HCT116 (cell line): ENCODE data around the gene TP53AIP1. TPM values are rescaled to one million over a fixed set of nuclear protein-coding genes. Genes with fewer than 3 reads are reported as not detected.

ENCODE experiments used
- ATAC-seq: fragments of 200-7000 bp; cut with Tn5 transposase; 2 replicates; pipeline ENCODE4 v1.9.1; 2020; ENCODE audit warnings: mild to moderate bottlenecking, moderate library complexity
- BruUV-seq: library from RNA; stranded (reverse); fragments of 400-500 nt; replicated peaks from 2 replicates; lab custom pipeline; 2021; lab: Mats Ljungman, UMichigan
- CTCF ChIA-PET: fragments of 300-600 bp; sonication (Branson Sonifier 250); formaldehyde crosslinking; loops from one replicate; lab custom pipeline; 2021; ENCODE audit warnings: antibody characterized with exemption; lab: Charles Lee
- POLR2A ChIA-PET: fragments of 300-600, 350-600 bp; sonication (Branson Sonifier 250); formaldehyde crosslinking; loops from one replicate; lab custom pipeline; 2021; ENCODE audit warnings: antibody characterized with exemption; lab: Charles Lee
- RAD21 ChIA-PET, 2 experiments: fragments of 300-600 bp; sonication (Branson Sonifier 250); formaldehyde crosslinking; loops; one replicate each; lab custom pipeline; 2023; ENCODE audit warnings: low total read pairs in 2 of 2; ENCODE audit not compliant: uncharacterized antibody in 2 of 2, unreplicated experiment in 2 of 2, low non-redundant PET in 1 of 2; lab: Charles Lee
- DNase-seq: peaks from one replicate; pipeline ENCODE4 v3.0.0-alpha.2; 2010; ENCODE audit warnings: low read depth, low spot score
- H2AFZ ChIP-seq: fragments of 200-600 bp; shearing (Covaris generic), sonication (generic); 2 replicates; pipeline ENCODE4 v1.6.1; 2017; ENCODE audit warnings: low read depth, mixed run types, mixed read lengths, antibody characterized with exemption, low read length; ENCODE audit not compliant: poor library complexity, severe bottlenecking
- H3K27ac ChIP-seq: 2 replicates; pipeline ENCODE4 v1.5.1; 2012; ENCODE audit warnings: low read depth, low read length
- H3K27me3 ChIP-seq: fragments of 200-600 bp; sonication (generic); 2 replicates; pipeline ENCODE4 v1.6.1; 2016; ENCODE audit warnings: mixed run types, low read length, mixed read lengths; ENCODE audit not compliant: insufficient read depth
- H3K36me3 ChIP-seq, 2 experiments: fragments of 200-500 bp in 1 of 2; fragments of 200-600 bp in 1 of 2; sonication (Bioruptor generic) in 1 of 2; sonication (generic) in 1 of 2; 2 replicates each; pipeline versions ENCODE4 v1.5.1 to v1.6.1; 2014 to 2016; ENCODE audit warnings: low read length in 2 of 2, inconsistent platforms in 1 of 2, mixed read lengths in 1 of 2, mixed run types in 1 of 2; ENCODE audit not compliant: insufficient read depth in 2 of 2, control insufficient read depth in 1 of 2
- H3K4me1 ChIP-seq, 2 experiments: fragments of 200-600 bp in 1 of 2; sonication (generic) in 1 of 2; 2 replicates each; pipeline versions ENCODE4 v1.5.1 to v1.6.1; 2012 to 2017; ENCODE audit warnings: low read length in 2 of 2, inconsistent platforms in 1 of 2, mild to moderate bottlenecking in 1 of 2, mixed read lengths in 1 of 2, mixed run types in 1 of 2, moderate library complexity in 1 of 2; ENCODE audit not compliant: insufficient read depth in 2 of 2, control insufficient read depth in 1 of 2
- H3K4me2 ChIP-seq: fragments of 200-600 bp; sonication (generic); 2 replicates; pipeline ENCODE4 v1.6.1; 2017; ENCODE audit warnings: mixed run types, low read length, mixed read lengths
- H3K4me3 ChIP-seq, 2 experiments: fragments of 200-600 bp in 1 of 2; sonication (generic) in 1 of 2; replicated peaks in 1 of 2; 2 replicates each; pipeline ENCODE4 v1.5.1; 2011 to 2016; ENCODE audit warnings: low read length in 2 of 2, control low read depth in 1 of 2, low read depth in 1 of 2, mild to moderate bottlenecking in 1 of 2, mixed read lengths in 1 of 2, mixed run types in 1 of 2
- H3K79me2 ChIP-seq: fragments of 200-600 bp; sonication (generic); 2 replicates; pipeline ENCODE4 v1.6.1; 2017; ENCODE audit warnings: mild to moderate bottlenecking, mixed run types, low read length, moderate library complexity, mixed read lengths; ENCODE audit not compliant: insufficient read depth
- H3K9ac ChIP-seq: fragments of 200-600 bp; sonication (generic); 2 replicates; pipeline ENCODE4 v1.6.1; 2016; ENCODE audit warnings: low read length, mixed read lengths
- H3K9me2 ChIP-seq: fragments of 200-600 bp; sonication (generic), shearing (Covaris generic); 2 replicates; pipeline ENCODE4 v1.6.1; 2017; ENCODE audit warnings: mixed run types, mild to moderate bottlenecking, moderate library complexity; ENCODE audit not compliant: insufficient read depth
- H3K9me3 ChIP-seq, 2 experiments: fragments of 200-500 bp in 1 of 2; fragments of 200-600 bp in 1 of 2; sonication (Bioruptor generic) in 1 of 2; sonication (generic) in 1 of 2; 2 replicates each; pipeline ENCODE4 v1.6.1; 2014 to 2017; ENCODE audit warnings: low read length in 2 of 2, mixed read lengths in 2 of 2, inconsistent platforms in 1 of 2, low read depth in 1 of 2, mild to moderate bottlenecking in 1 of 2, mixed run types in 1 of 2, moderate library complexity in 1 of 2; ENCODE audit not compliant: control insufficient read depth in 1 of 2, insufficient read depth in 1 of 2
- H4K20me1 ChIP-seq: fragments of 200-600 bp; sonication (generic), shearing (Covaris generic); 2 replicates; pipeline ENCODE4 v1.6.1; 2017; ENCODE audit warnings: mixed run types, mild to moderate bottlenecking, moderate library complexity; ENCODE audit not compliant: insufficient read depth
- ATF3 ChIP-seq: IDR thresholded peaks from 2 replicates; pipeline ENCODE4 v1.6.1; 2012
- CTCF ChIP-seq, 3 experiments: fragments of 200-600 bp in 1 of 3; sonication (generic) in 1 of 3; IDR thresholded peaks in 2 of 3; conservative IDR thresholded peaks in 1 of 3; 2 replicates each; pipeline ENCODE4 v1.5.1; 2012 to 2017; ENCODE audit warnings: low read depth in 2 of 3, low read length in 2 of 3, antibody characterized with exemption in 1 of 3, borderline replicate concordance in 1 of 3, control low read depth in 1 of 3, mild to moderate bottlenecking in 1 of 3, mixed read lengths in 1 of 3, mixed run types in 1 of 3, moderate library complexity in 1 of 3; ENCODE audit not compliant: insufficient read depth in 1 of 3
- POLR2A ChIP-seq: IDR thresholded peaks from 2 replicates; pipeline ENCODE4 v1.7.0; 2011; ENCODE audit warnings: borderline replicate concordance; ENCODE audit not compliant: insufficient read depth, insufficient read length; ENCODE audit errors: extremely low read depth
- RAD21 ChIP-seq: IDR thresholded peaks from 2 replicates; pipeline ENCODE4 v1.6.1; 2012; ENCODE audit warnings: low read depth, mild to moderate bottlenecking
- SP1 ChIP-seq: IDR thresholded peaks from 2 replicates; pipeline ENCODE4 v1.6.1; 2012; ENCODE audit warnings: low read depth
- intact Hi-C: fragments of 100-400 bp; cut with micrococcal nuclease; formaldehyde crosslinking; loops from 2 replicates; pipeline ENCODE4 v1.10.0; 2022
- total RNA-seq: library from RNA; stranded (reverse); gene quantifications from one replicate; pipeline ENCODE4 v1.2.1, GENCODE V29; 2021; ENCODE audit not compliant: unreplicated experiment
- TF ChIP-seq, protein P1 (sequence below): IDR thresholded peaks from 2 replicates; pipeline ENCODE4 v1.6.1; 2012

Gene TP53AIP1
- total RNA-seq, 1 experiment from 2014 or later, result 0.15 TPM

DNA sequence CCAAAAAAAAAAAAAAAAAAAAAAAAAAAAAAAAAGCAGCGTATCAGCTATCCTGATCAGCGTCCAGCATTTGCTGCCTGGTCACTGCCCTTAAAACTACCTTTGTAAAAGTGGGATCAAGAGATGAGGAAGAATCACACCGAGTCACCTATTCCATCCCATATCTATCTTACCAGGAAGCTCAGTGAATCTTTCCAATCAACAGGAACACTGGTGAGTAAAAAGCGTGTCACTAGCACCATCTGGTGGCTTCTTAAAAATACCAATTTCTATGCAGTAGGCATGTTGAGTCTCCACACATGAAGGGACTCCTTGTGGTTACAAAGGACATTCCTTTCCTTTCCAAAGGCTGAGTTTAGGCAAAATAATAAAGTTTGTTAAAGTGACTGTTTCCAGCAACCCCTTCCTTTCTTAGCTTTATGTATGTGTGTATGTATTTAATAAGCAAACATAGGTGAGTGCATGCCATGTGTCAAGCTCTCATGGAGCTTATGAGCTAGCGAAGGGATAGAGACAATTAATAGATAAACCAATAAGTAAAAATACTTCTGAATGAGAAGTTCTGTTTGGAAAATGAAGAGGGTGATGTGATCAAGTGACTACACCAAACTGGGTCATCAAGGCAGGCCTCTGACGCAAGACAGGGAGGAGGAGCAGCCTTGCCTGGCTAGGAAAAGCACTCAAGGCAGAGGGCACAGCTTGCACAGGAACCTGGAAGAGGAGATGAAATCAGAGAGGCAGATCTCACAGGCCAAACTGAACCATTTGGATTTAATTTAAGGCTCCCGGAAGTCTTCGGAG, 13.9 kb upstream of the TP53AIP1 start:
- POLR2A ChIA-PET, result interaction anchor here (0.7 to 1.5 kb wide), 4 partner anchors 66 to 375 kb away, joined by 3 to 6 read pairs (median 4); no protein-coding TSS in a partner anchor
- H3K27me3 ChIP-seq, result no peaks in the 10 kb centered on the region
- no TSS peak for BruUV-seq
- H3K9me3 ChIP-seq, result no peaks in the 10 kb centered on the region
- intact Hi-C loops, result loop anchor here (1.0 to 10.0 kb wide), 4 partner anchors 48 to 924 kb away; no protein-coding TSS in a partner anchor
- TF ChIP-seq SP1 (no peak), ATF3 (no peak), CTCF (IDR thresholded peaks at IDR 0.05 in 2 of 3, conservative IDR thresholded peaks at IDR 0.05 in 1 of 3; ENCODE audit: borderline replicate concordance in 1 of 3, insufficient read depth in 1 of 3, low read depth in 2 of 3, low read length in 2 of 3) (peak; percentile 58 to 95 (median 76)), POLR2A (no peak), RAD21 (peak; percentile 94)
- TF ChIP-seq, protein P1, sequence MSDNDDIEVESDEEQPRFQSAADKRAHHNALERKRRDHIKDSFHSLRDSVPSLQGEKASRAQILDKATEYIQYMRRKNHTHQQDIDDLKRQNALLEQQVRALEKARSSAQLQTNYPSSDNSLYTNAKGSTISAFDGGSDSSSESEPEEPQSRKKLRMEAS, result no peak
- TF ChIP-seq, all 23 proteins: peak for 2
- Histone ChIP-seq H3K27ac (no peak overlapping the region), H4K20me1 (no peaks in the 10 kb centered on the region), H3K9ac (no peak overlapping the region), H3K4me1 (no peaks in the 10 kb centered on the region), H3K4me2 (no peak overlapping the region), H3K79me2 (no peaks in the 10 kb centered on the region), H2AFZ (no peak overlapping the region), H3K9me2 (no peaks in the 10 kb centered on the region), H3K36me3 (no peaks in the 10 kb centered on the region), H3K4me3 (no peak overlapping the region)
- ATAC-seq, result peak; percentile 94
- CTCF ChIA-PET, result interaction anchor here (0.6 to 2.5 kb wide), 16 partner anchors 9 to 784 kb away, joined by 3 to 213 read pairs (median 6); partner anchors contain the start of gene KCNJ5
- RAD21 ChIA-PET, result interaction anchor here (1.3 to 1.7 kb wide), 6 partner anchors 64 to 72 kb away, joined by 3 to 22 read pairs (median 10); no protein-coding TSS in a partner anchor
- DNase-seq, result peak; percentile 73
